PC-3 (cell line): Measurements from ENCODE around the gene UBE2Q1. TPM values are rescaled to one million over a fixed set of nuclear protein-coding genes. Genes with fewer than 3 reads are reported as not detected.

Source experiments
- ATAC-seq: fragments of 200-7000 bp; cut with Tn5 transposase; 2 replicates; pipeline ENCODE4 v1.9.1; 2020; ENCODE audit warnings: mild to moderate bottlenecking, moderate library complexity
- BruUV-seq: library from RNA; stranded (reverse); fragments of 400-500 nt; replicated peaks from 2 replicates; lab custom pipeline; 2021; lab: Mats Ljungman, UMichigan
- CTCF ChIA-PET: fragments of 300-600 bp; sonication (Branson Sonifier 250); formaldehyde crosslinking; loops from one replicate; lab custom pipeline; 2022; ENCODE audit warnings: antibody characterized with exemption; lab: Charles Lee
- POLR2A ChIA-PET: fragments of 300-600 bp; sonication (Branson Sonifier 250); formaldehyde crosslinking; loops from one replicate; lab custom pipeline; 2022; ENCODE audit warnings: antibody characterized with exemption; ENCODE audit not compliant: unreplicated experiment; lab: Charles Lee
- DNase-seq: peaks from one replicate; pipeline ENCODE4 v3.0.0-alpha.2; 2015
- H2AFZ ChIP-seq: fragments of 300-600 bp; sonication (generic); 2 replicates; pipeline ENCODE4 v1.6.0; 2016; ENCODE audit warnings: antibody characterized with exemption, low read length
- H3F3A ChIP-seq: fragments of 300-600 bp; sonication (generic); one replicate; pipeline ENCODE4 v1.6.0; 2017; ENCODE audit warnings: antibody characterized with exemption, low read length, control low read depth, mild to moderate bottlenecking; ENCODE audit not compliant: unreplicated experiment
- H3K27ac ChIP-seq: fragments of 300-600 bp; sonication (generic); 2 replicates; pipeline ENCODE4 v1.5.1; 2016; ENCODE audit warnings: mild to moderate bottlenecking, low read length
- H3K27me3 ChIP-seq: fragments of 300-600 bp; sonication (generic); 2 replicates; pipeline ENCODE4 v1.6.1; 2016; ENCODE audit warnings: low read length, mixed read lengths
- H3K36me3 ChIP-seq: fragments of 300-600 bp; sonication (generic); 2 replicates; pipeline ENCODE4 v1.6.1; 2016; ENCODE audit warnings: low read depth, mixed run types, low read length, mixed read lengths
- H3K4me1 ChIP-seq: fragments of 300-600 bp; sonication (generic); 2 replicates; pipeline ENCODE4 v1.5.1; 2016; ENCODE audit warnings: low read length; ENCODE audit not compliant: insufficient read depth
- H3K4me2 ChIP-seq: fragments of 300-600 bp; sonication (generic); 2 replicates; pipeline ENCODE4 v1.6.0; 2016; ENCODE audit warnings: low read length
- H3K4me3 ChIP-seq: fragments of 300-600 bp; sonication (generic); 2 replicates; pipeline ENCODE4 v1.5.1; 2016; ENCODE audit warnings: mild to moderate bottlenecking, low read length, mixed read lengths
- H3K79me2 ChIP-seq: fragments of 300-600 bp; sonication (generic); 2 replicates; pipeline ENCODE4 v1.6.1; 2017; ENCODE audit warnings: low read length, mixed read lengths
- H3K9ac ChIP-seq: fragments of 300-600 bp; sonication (generic); 2 replicates; pipeline ENCODE4 v1.6.0; 2016; ENCODE audit warnings: mild to moderate bottlenecking, low read length
- H3K9me2 ChIP-seq: fragments of 300-600 bp; sonication (generic); replicated peaks from 2 replicates; pipeline ENCODE4 v1.6.1; 2016; ENCODE audit warnings: mixed run types, low read length, mixed read lengths
- H3K9me3 ChIP-seq: fragments of 300-600 bp; sonication (generic); 2 replicates; pipeline ENCODE4 v1.6.1; 2016; ENCODE audit warnings: low read length, mixed read lengths
- H4K20me1 ChIP-seq: fragments of 300-600 bp; sonication (generic); 2 replicates; pipeline ENCODE4 v1.6.1; 2016; ENCODE audit warnings: low read length, mixed read lengths
- CTCF ChIP-seq: fragments of 300-600 bp; sonication (generic); conservative IDR thresholded peaks from 2 replicates; pipeline ENCODE4 v1.5.1; 2017; ENCODE audit warnings: antibody characterized with exemption, low read depth, mild to moderate bottlenecking, low read length
- EZH2 ChIP-seq: fragments of 300-600 bp; sonication (generic); IDR thresholded peaks from one replicate; pipeline ENCODE4 v1.6.1; 2017; ENCODE audit warnings: antibody characterized with exemption, mild to moderate bottlenecking, low read length; ENCODE audit not compliant: unreplicated experiment
- EZH2phosphoT487 ChIP-seq: fragments of 300-600 bp; sonication (generic); IDR thresholded peaks from 2 replicates; pipeline ENCODE4 v1.6.1; 2018; ENCODE audit warnings: mild to moderate bottlenecking, antibody characterized with exemption, low read length, borderline replicate concordance
- intact Hi-C: fragments of 100-400 bp; cut with micrococcal nuclease; formaldehyde crosslinking; loops from 2 replicates; pipeline ENCODE4 v1.9.0; 2023
- total RNA-seq: library from RNA; depleted of rRNA; stranded (reverse); fragments of >200 nt; gene quantifications from 2 replicates; pipeline ENCODE4 v1.2.3, GENCODE V29; 2014

Gene UBE2Q1
- total RNA-seq, 1 experiment from 2014 or later = 40.0 TPM

- Histone ChIP-seq H3K4me2 (no peak overlapping the region), H3F3A (no peaks in the 10 kb centered on the region), H3K4me1 (no peaks in the 10 kb centered on the region), H4K20me1 (no peaks in the 10 kb centered on the region), H3K9me3 (no peaks in the 10 kb centered on the region), H3K27me3 (peaks cover 14% of the 10 kb centered on the region), H3K36me3 (no peaks in the 10 kb centered on the region), H2AFZ (no peak overlapping the region), H3K9me2 (no peaks in the 10 kb centered on the region), H3K9ac (no peak overlapping the region), H3K27ac (no peak overlapping the region), H3K79me2 (no peaks in the 10 kb centered on the region), H3K4me3 (no peak overlapping the region)
- DNase-seq (no peak), ATAC-seq (no peak)
- BruUV-seq = no TSS peak
- ChIA-PET CTCF (no interaction called here), POLR2A (no interaction called here)
- intact Hi-C loops = no loop called here
- TF ChIP-seq EZH2phosphoT487 = no peak
- no peak for TF ChIP-seq EZH2
- TF ChIP-seq CTCF = no peak
These were observed 31.3 kb downstream of the UBE2Q1 start for GRCh38 chr1:154527192-154527591.

- H3K4me1 ChIP-seq = no peaks in the 10 kb centered on the region
- H2AFZ ChIP-seq = no peak overlapping the region
- H3K9ac ChIP-seq = no peak overlapping the region
- TF ChIP-seq EZH2 = no peak
- no peak for TF ChIP-seq CTCF
- no peak for TF ChIP-seq EZH2phosphoT487
- DNase-seq = no peak
- H3K4me3 ChIP-seq = no peak overlapping the region
- H3F3A ChIP-seq = no peaks in the 10 kb centered on the region
- H4K20me1 ChIP-seq = no peaks in the 10 kb centered on the region
- H3K27ac ChIP-seq = no peak overlapping the region
- ATAC-seq = no peak
- BruUV-seq = no TSS peak
- H3K9me2 ChIP-seq = no peaks in the 10 kb centered on the region
- CTCF ChIA-PET = interaction anchor here (0.6 kb wide), 1 partner anchor 49 kb away, joined by 3 read pairs; no protein-coding TSS in a partner anchor
- POLR2A ChIA-PET = no interaction called here
- H3K9me3 ChIP-seq = no peaks in the 10 kb centered on the region
- no peaks in the 10 kb centered on the region for H3K36me3 ChIP-seq
- no peaks in the 10 kb centered on the region for H3K79me2 ChIP-seq
- H3K27me3 ChIP-seq = peaks cover 29% of the 10 kb centered on the region
- intact Hi-C loops = no loop called here
- no peak overlapping the region for H3K4me2 ChIP-seq
These were observed 33.6 kb downstream of the UBE2Q1 start for GRCh38 chr1:154524881-154525280.

- Histone ChIP-seq H3K27me3 (peaks cover 40% of the 10 kb centered on the region), H3K27ac (no peak overlapping the region), H3K4me3 (no peak overlapping the region), H3K4me2 (no peak overlapping the region), H2AFZ (no peak overlapping the region), H3K36me3 (no peaks in the 10 kb centered on the region), H3K79me2 (no peaks in the 10 kb centered on the region), H3K4me1 (no peaks in the 10 kb centered on the region), H3F3A (no peaks in the 10 kb centered on the region), H3K9me3 (no peaks in the 10 kb centered on the region), H3K9ac (no peak overlapping the region), H3K9me2 (no peaks in the 10 kb centered on the region), H4K20me1 (no peaks in the 10 kb centered on the region)
- ChIA-PET CTCF (no interaction called here), POLR2A (no interaction called here)
- DNase-seq (no peak), ATAC-seq (no peak)
- intact Hi-C loops = no loop called here
- TF ChIP-seq EZH2phosphoT487 (no peak), CTCF (no peak), EZH2 (no peak)
- BruUV-seq = no TSS peak
These were observed 36.8 kb downstream of the UBE2Q1 start for GRCh38 chr1:154521695-154522094.
